ENCODE data around the gene ASF1A. TPM values are rescaled to one million over a fixed set of nuclear protein-coding genes. Genes with fewer than 3 reads are reported as not detected.

ASF1A gene
- polyA plus RNA-seq (2012; rRNA removed) = 5.2 and 5.4 TPM in 2 replicates
- polyA plus RNA-seq (2012; cell fraction: cytosol; rRNA removed) = 7.6 and 9.1 TPM in 2 replicates
- polyA plus RNA-seq (2012; cell fraction: nucleus; rRNA removed) = 1.8 and 4.1 TPM in 2 replicates

DNA sequence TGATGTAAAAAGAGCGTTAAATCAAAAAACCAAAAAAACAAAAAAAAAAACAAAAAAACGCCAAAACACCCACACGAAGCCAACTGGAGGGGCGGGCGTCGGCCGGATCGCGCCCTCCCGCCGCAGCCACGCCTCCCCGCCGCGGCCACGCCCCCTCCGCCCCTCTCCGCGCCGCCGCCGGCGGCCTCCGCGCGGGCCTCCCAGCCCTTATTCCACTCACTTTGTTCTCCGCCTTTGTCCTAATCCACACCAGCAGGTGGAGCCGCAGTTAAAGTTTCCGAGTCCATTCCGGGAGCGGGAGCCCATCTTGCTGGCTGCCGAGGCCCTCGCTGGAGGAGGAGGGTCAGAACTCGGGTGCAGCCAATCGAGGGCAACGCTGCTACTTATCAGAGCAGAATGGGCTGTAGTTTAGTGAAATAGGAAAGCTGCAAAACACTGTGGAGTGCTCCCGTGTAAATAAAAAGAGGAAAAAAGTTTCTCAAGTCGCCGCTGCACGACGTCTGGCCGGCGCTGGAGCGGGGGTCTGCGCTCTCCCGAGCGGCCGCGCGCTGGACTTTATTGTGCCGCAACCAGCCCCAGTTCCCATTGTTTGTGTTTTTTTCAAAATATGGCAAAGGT, at the start of gene ASF1A:
ASF1A (plus strand) TSS at position 346 of the 618 bp plus-strand sequence; CDS start at position 608, 262 bp downstream.
- WGBS (ENCODE audit: low lambda C conversion rate) = 4% methylated on average over 33 of the region's 51 CpGs

More for the DNA sequence above, at the start of gene ASF1A:
- H2AFZ ChIP-seq (ENCODE audit: low read depth) = peak within 1 kb of the TSS; percentile 90
- peaks cover 7 to 20% of the 10 kb centered on the region in 2 experiments; a peak in 3 of 4 replicates for H3K4me1 ChIP-seq (ENCODE audit: control insufficient read depth in 1 of 2, insufficient read depth in 2 of 2, low read depth in 1 of 2, low read length in 1 of 2)
- H3K9me3 ChIP-seq = no peaks in the 10 kb centered on the region
- H3K4me2 ChIP-seq = peak within 1 kb of the TSS; percentile 88
- POLR2A ChIA-PET = interaction anchor here (0.6 to 1.7 kb wide), 2 partner anchors 41 to 229 kb away, joined by 3 to 8 read pairs; partner anchors contain the start of gene MCM9
- CTCF ChIA-PET = interaction anchor here (0.8 to 2.7 kb wide), 6 partner anchors 11 to 328 kb away, joined by 3 to 15 read pairs (median 4); no protein-coding TSS in a partner anchor
- peak within 1 kb of the TSS; percentile 96 to 98 for H3K4me3 ChIP-seq (ENCODE audit: low read depth in 2 of 2, low read length in 1 of 2)
- peak; percentile 93 for DNase-seq
- no peaks in the 10 kb centered on the region for H4K20me1 ChIP-seq (ENCODE audit: insufficient read depth)
- TF ChIP-seq TAF1 (IDR thresholded peaks at IDR 0.05; ENCODE audit: borderline replicate concordance, low read depth, low read length) (peak; percentile 85), RFX5 (IDR thresholded peaks at IDR 0.05; ENCODE audit: low read length) (peak; percentile 81), GABPA (IDR thresholded peaks at IDR 0.05; ENCODE audit: low read depth) (0 out of 2 replicates have a peak, but pooled peaks have one; percentile 20), NFIC (IDR thresholded peaks at IDR 0.05; ENCODE audit: borderline replicate concordance) (peak; percentile 20; the same call in 1 of the 2 replicates), RCOR1 (IDR thresholded peaks at IDR 0.05; ENCODE audit: low read length) (peak; percentile 47; the same call in 1 of the 2 replicates), SIN3A (IDR thresholded peaks at IDR 0.05; ENCODE audit: borderline replicate concordance, low read depth, low read length) (peak; percentile 68; the same call in 1 of the 2 replicates), YY1 (IDR thresholded peaks at IDR 0.05; ENCODE audit: low read depth) (peak; percentile 47; the same call in 1 of the 2 replicates), EP300 (IDR thresholded peaks at IDR 0.05; ENCODE audit: borderline replicate concordance in 1 of 2, low read depth in 1 of 2, low read length in 1 of 2) (peak in 1 of 2 experiments; percentile 48; a peak in 1 of 4 replicates), RAD21 (IDR thresholded peaks at IDR 0.05; ENCODE audit: low read length) (peak; percentile 49), TCF12 (IDR thresholded peaks at IDR 0.05) (peak; percentile 31; the same call in 1 of the 2 replicates), EZH2phosphoT487 (IDR thresholded peaks at IDR 0.05; ENCODE audit: borderline replicate concordance, low read depth) (no peak), NRF1 (IDR thresholded peaks at IDR 0.05; ENCODE audit: low read depth, low read length) (peak; percentile 44; the same call in 1 of the 2 replicates), MXI1 (IDR thresholded peaks at IDR 0.05; ENCODE audit: low read depth, low read length) (peak; percentile 29; the same call in 1 of the 2 replicates), FOXJ3 (CRISPR knock-in tag; IDR thresholded peaks at IDR 0.05) (peak; percentile 35; the same call in 1 of the 2 replicates), SMC3 (IDR thresholded peaks at IDR 0.05; ENCODE audit: low read depth, low read length) (peak; percentile 51), ELF1 (IDR thresholded peaks at IDR 0.05) (no peak), CHD2 (IDR thresholded peaks at IDR 0.05; ENCODE audit: low read length, partially characterized antibody) (peak; percentile 73), POLR2AphosphoS5 (IDR thresholded peaks at IDR 0.05; ENCODE audit: low read depth, low read length) (peak; percentile 82)
- TF ChIP-seq, protein P1, sequence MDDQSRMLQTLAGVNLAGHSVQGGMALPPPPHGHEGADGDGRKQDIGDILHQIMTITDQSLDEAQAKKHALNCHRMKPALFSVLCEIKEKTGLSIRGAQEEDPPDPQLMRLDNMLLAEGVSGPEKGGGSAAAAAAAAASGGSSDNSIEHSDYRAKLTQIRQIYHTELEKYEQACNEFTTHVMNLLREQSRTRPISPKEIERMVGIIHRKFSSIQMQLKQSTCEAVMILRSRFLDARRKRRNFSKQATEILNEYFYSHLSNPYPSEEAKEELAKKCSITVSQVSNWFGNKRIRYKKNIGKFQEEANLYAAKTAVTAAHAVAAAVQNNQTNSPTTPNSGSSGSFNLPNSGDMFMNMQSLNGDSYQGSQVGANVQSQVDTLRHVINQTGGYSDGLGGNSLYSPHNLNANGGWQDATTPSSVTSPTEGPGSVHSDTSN (IDR thresholded peaks at IDR 0.05) = no peak
- TF ChIP-seq, protein P2, sequence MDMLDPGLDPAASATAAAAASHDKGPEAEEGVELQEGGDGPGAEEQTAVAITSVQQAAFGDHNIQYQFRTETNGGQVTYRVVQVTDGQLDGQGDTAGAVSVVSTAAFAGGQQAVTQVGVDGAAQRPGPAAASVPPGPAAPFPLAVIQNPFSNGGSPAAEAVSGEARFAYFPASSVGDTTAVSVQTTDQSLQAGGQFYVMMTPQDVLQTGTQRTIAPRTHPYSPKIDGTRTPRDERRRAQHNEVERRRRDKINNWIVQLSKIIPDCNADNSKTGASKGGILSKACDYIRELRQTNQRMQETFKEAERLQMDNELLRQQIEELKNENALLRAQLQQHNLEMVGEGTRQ (IDR thresholded peaks at IDR 0.05; ENCODE audit: borderline replicate concordance, low read depth, low read length) = no peak
- TF ChIP-seq, protein P3, sequence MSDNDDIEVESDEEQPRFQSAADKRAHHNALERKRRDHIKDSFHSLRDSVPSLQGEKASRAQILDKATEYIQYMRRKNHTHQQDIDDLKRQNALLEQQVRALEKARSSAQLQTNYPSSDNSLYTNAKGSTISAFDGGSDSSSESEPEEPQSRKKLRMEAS (IDR thresholded peaks at IDR 0.05; ENCODE audit: low read depth) = no peak; the same call in 1 of the 2 replicates
- TF ChIP-seq, protein P4, sequence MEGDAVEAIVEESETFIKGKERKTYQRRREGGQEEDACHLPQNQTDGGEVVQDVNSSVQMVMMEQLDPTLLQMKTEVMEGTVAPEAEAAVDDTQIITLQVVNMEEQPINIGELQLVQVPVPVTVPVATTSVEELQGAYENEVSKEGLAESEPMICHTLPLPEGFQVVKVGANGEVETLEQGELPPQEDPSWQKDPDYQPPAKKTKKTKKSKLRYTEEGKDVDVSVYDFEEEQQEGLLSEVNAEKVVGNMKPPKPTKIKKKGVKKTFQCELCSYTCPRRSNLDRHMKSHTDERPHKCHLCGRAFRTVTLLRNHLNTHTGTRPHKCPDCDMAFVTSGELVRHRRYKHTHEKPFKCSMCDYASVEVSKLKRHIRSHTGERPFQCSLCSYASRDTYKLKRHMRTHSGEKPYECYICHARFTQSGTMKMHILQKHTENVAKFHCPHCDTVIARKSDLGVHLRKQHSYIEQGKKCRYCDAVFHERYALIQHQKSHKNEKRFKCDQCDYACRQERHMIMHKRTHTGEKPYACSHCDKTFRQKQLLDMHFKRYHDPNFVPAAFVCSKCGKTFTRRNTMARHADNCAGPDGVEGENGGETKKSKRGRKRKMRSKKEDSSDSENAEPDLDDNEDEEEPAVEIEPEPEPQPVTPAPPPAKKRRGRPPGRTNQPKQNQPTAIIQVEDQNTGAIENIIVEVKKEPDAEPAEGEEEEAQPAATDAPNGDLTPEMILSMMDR (IDR thresholded peaks at IDR 0.05) = peak; percentile 65
- H3K79me2 ChIP-seq (ENCODE audit: insufficient read depth) = peaks cover 44% of the 10 kb centered on the region
- no peaks in the 10 kb centered on the region for H3K27me3 ChIP-seq (ENCODE audit: insufficient read depth)
- H3K36me3 ChIP-seq (replicated peaks in 1 of 2; ENCODE audit: control insufficient read depth in 1 of 2, insufficient read depth in 2 of 2, low read length in 1 of 2) = peaks cover 8 to 10% of the 10 kb centered on the region in 2 experiments
- no peaks in the 10 kb centered on the region for H3K9me2 ChIP-seq
- H3K9ac ChIP-seq = peak within 1 kb of the TSS; percentile 87
- peaks cover 18% of the 10 kb centered on the region for H3F3A ChIP-seq (replicated peaks; ENCODE audit: insufficient read depth)
- H3K27ac ChIP-seq (ENCODE audit: low read depth in 2 of 2, low read length in 1 of 2) = peak within 1 kb of the TSS; percentile 74 to 92
